HepG2 (cell line): Measurements from ENCODE around the gene BAIAP2L1. TPM values are rescaled to one million over a fixed set of nuclear protein-coding genes. Genes with fewer than 3 reads are reported as not detected.

ENCODE experiments used
- AFF4 ChIP-seq: sonication (generic); formaldehyde crosslinking; IDR thresholded peaks from 2 replicates; pipeline ENCODE4 v1.4.0; 2020; ENCODE audit warnings: missing genetic modification reagents
- ATF3 ChIP-seq: sonication (generic); formaldehyde crosslinking; IDR thresholded peaks from 2 replicates; pipeline ENCODE4 v1.4.0; 2020; ENCODE audit warnings: missing genetic modification reagents
- CEBPG ChIP-seq: IDR thresholded peaks from 2 replicates; pipeline ENCODE4 v1.6.1; 2016
- EP300 ChIP-seq, 3 experiments: sonication (generic) in 1 of 3; formaldehyde crosslinking in 1 of 3; IDR thresholded peaks; 2 replicates each; pipeline versions ENCODE4 v1.5.1 to v1.6.1; 2011 to 2020; ENCODE audit warnings: low read depth in 2 of 3, low read length in 2 of 3, borderline replicate concordance in 1 of 3, improper control_type of control experiment in 1 of 3, mild to moderate bottlenecking in 1 of 3, missing genetic modification reagents in 1 of 3, moderate library complexity in 1 of 3
- GATAD2A ChIP-seq: IDR thresholded peaks from 2 replicates; pipeline ENCODE4 v1.6.1; 2016
- GRHL1 ChIP-seq: sonication (generic); formaldehyde crosslinking; conservative IDR thresholded peaks from 2 replicates; pipeline ENCODE4 v1.8.0; 2022; ENCODE audit warnings: missing genetic modification reagents
- MAFK ChIP-seq, 2 experiments: IDR thresholded peaks in 1 of 2; conservative IDR thresholded peaks in 1 of 2; 2 replicates each; pipeline ENCODE4 v1.6.1; 2011; ENCODE audit warnings: improper control_type of control experiment in 2 of 2, low read length in 2 of 2
- MED8 ChIP-seq: sonication (generic); formaldehyde crosslinking; IDR thresholded peaks from 2 replicates; pipeline ENCODE4 v1.8.1; 2023; ENCODE audit warnings: mild to moderate bottlenecking, missing genetic modification reagents; ENCODE audit not compliant: insufficient replicate concordance
- MIER3 ChIP-seq: IDR thresholded peaks from 2 replicates; pipeline ENCODE4 v1.6.1; 2016; ENCODE audit warnings: missing compliant biosample characterization, borderline replicate concordance
- PITX1 ChIP-seq: sonication (generic); formaldehyde crosslinking; IDR thresholded peaks from 2 replicates; pipeline ENCODE4 v1.5.1; 2020; ENCODE audit warnings: mild to moderate bottlenecking, missing genetic modification reagents
- RBM22 ChIP-seq: fragments of 200-400 bp; formaldehyde crosslinking; optimal IDR thresholded peaks from 2 replicates; pipeline ENCODE3; 2017; ENCODE audit warnings: mild to moderate bottlenecking, low read length, moderate library complexity
- RERE ChIP-seq: IDR thresholded peaks from 2 replicates; pipeline ENCODE4 v1.6.1; 2016; ENCODE audit warnings: low read depth, missing genetic modification reagents, missing compliant biosample characterization
- SIN3B ChIP-seq: fragments of 150-350 bp; IDR thresholded peaks from 2 replicates; pipeline ENCODE4 v1.6.1; 2014; ENCODE audit warnings: low read length
- SIX1 ChIP-seq: sonication (generic); formaldehyde crosslinking; IDR thresholded peaks from 2 replicates; pipeline ENCODE4 v1.4.0; 2020; ENCODE audit warnings: missing genetic modification reagents, borderline replicate concordance
- SKI ChIP-seq: fragments of 450-650 bp; IDR thresholded peaks from one replicate; pipeline ENCODE4 v1.6.1; 2018; ENCODE audit warnings: mild to moderate bottlenecking; ENCODE audit not compliant: partially characterized antibody
- SNAI1 ChIP-seq: sonication (generic); formaldehyde crosslinking; IDR thresholded peaks from 2 replicates; pipeline ENCODE4 v1.5.0; 2020; ENCODE audit warnings: mild to moderate bottlenecking, missing genetic modification reagents, borderline replicate concordance
- ZBTB3 ChIP-seq: sonication (generic); formaldehyde crosslinking; IDR thresholded peaks from 2 replicates; pipeline ENCODE4 v1.4.0; 2020; ENCODE audit warnings: low read depth, mild to moderate bottlenecking, moderate library complexity, missing genetic modification reagents, borderline replicate concordance
- ZFP36 ChIP-seq: fragments of 150-350 bp; IDR thresholded peaks from 2 replicates; pipeline ENCODE4 v1.6.1; 2018; ENCODE audit warnings: borderline replicate concordance, low read length, low read depth; ENCODE audit not compliant: partially characterized antibody
- ZFY ChIP-seq: sonication (generic); formaldehyde crosslinking; IDR thresholded peaks from 2 replicates; pipeline ENCODE4 v1.4.0; 2020; ENCODE audit warnings: missing genetic modification reagents
- polyA plus RNA-seq, 8 experiments: library from polyadenylated mRNA; depleted of rRNA in 3 of 8; stranded (reverse) in 7 of 8; unstranded in 1 of 8; fragments of >200 nt; fragmentation: Illumina TruSeq in 4 of 8; extraction: Trizol in 4 of 8; gene quantifications; 2 replicates each; pipeline versions ENCODE4 v1.2.1 to v1.2.3, GENCODE V29; 2011 to 2016; ENCODE audit warnings: low read depth in 4 of 8, missing spikeins in 1 of 8, mixed read lengths in 1 of 8; ENCODE audit not compliant: insufficient read depth in 1 of 8
- total RNA-seq, 5 experiments: library from RNA; depleted of rRNA; stranded (reverse); fragments of >200 nt; fragmentation: Illumina TruSeq; extraction: Trizol; gene quantifications; 2 replicates each; pipeline ENCODE4 v1.2.3, GENCODE V29; 2016; ENCODE audit warnings: low read depth in 1 of 5

BAIAP2L1 gene
- total and polyA plus RNA-seq, 2 of the 13 experiments (the other 11 are each of a cell fraction or from before 2014, with no cell fraction given), result 13.0 to 21.5 TPM

GRCh38 chr7:98357751-98358161 lies 43.1 kb downstream of the BAIAP2L1 start (continued):
- TF ChIP-seq AFF4 (CRISPR knock-in tag) (no peak), GATAD2A (CRISPR knock-in tag) (peak; percentile 63), MED8 (CRISPR knock-in tag) (no peak), EP300 (IDR thresholded peaks at IDR 0.05; ENCODE audit: low read depth in 2 of 2, low read length in 2 of 2) (0 out of 4 replicates have a peak, but pooled peaks of 1 of the 2 experiments have one; percentile 3), EP300 (CRISPR knock-in tag; IDR thresholded peaks at IDR 0.05; ENCODE audit: borderline replicate concordance) (no peak), SKI (peak; percentile 24), ZFP36 (no peak), SIX1 (CRISPR knock-in tag) (no peak), PITX1 (CRISPR knock-in tag) (no peak), ZBTB3 (no peak), RBM22 (no peak), GRHL1 (CRISPR knock-in tag) (no peak), CEBPG (CRISPR knock-in tag) (peak; percentile 65), SNAI1 (CRISPR knock-in tag) (no peak), SIN3B (no peak), MIER3 (CRISPR knock-in tag) (no peak), ZFY (CRISPR knock-in tag) (no peak), ATF3 (CRISPR knock-in tag) (0 out of 2 replicates have a peak, but pooled peaks have one; percentile 36), MAFK (conservative IDR thresholded peaks at IDR 0.05 in 1 of 2, IDR thresholded peaks at IDR 0.05 in 1 of 2; ENCODE audit: low read length in 2 of 2) (peak; percentile 38 to 49; a peak in 3 of 4 replicates), RERE (no peak)
